C1 segment of cervical spinal cord (tissue), 14 donors: ENCODE results near the gene PHF21B.

Experiments
- DNase-seq, 14 donors: peaks; one replicate each; lab custom pipeline; 2025; lab: John Stamatoyannopoulos, UW

Gene PHF21B

DNA sequence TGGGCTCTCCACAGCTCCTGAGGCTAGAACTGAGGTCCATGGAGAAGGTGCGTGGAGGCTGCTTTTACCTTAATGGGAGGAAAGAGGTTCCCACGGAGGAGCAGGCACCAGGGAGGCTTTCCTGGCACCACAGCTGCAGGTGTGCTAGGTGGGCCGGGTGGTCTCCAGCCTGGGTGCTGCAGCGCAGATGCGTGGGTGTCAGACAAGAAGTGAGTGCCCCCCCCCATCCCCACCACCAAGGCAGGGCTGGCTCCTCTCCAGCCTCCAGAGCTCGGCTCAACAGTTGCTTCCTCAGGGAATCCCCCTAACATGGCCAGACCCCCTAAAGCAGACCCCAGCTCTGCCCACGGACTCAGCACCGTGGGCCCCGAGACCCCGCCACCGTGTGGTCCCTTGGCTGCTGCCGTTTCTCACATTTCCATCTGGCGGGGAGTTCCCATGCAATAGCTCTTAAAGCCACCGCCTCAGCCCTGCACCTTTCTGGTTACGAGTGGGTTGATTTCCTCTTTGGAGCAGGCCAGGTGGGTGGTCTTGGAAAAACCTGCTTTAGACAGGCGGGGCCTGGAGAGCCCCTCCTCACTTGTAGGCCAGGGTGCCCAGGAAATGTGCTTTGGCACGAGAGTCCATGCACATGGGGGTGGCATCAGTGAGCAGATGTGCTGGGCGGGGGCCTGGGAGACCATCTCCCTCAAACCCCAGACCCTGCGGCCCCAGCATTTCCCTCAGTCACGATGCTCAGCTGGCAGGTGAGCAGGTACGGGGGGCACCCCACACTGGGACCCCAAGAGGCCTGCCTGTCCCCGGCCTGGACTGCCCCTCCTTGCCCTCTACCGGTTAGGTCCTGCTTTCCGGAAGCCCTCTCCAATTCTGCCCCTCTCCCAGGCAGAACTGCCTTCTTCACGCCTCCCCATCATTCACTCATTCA lies 163.7 kb downstream of the PHF21B start:
- DNase-seq, result no peak

DNA sequence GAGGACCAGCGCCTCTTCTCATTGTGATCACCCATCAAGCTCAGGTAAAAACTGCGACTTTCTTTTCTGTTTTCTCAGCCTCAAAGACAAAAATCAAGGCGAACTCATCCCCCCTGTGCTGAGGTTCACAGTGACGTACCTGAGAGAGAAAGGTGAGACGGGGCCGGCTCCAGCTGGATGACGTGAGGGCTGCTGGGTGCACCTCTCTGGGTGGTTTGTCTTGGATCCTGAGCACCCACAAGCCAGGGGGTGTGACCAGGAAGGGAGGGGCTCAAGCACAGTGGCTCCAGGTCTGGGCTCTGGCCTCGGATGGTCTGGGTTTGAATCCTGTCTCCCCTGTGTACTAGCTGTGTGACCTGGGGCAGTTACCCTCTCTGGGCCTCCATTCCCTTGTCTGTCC lies 164.6 kb downstream of the PHF21B start:
- no peak for DNase-seq

DNA sequence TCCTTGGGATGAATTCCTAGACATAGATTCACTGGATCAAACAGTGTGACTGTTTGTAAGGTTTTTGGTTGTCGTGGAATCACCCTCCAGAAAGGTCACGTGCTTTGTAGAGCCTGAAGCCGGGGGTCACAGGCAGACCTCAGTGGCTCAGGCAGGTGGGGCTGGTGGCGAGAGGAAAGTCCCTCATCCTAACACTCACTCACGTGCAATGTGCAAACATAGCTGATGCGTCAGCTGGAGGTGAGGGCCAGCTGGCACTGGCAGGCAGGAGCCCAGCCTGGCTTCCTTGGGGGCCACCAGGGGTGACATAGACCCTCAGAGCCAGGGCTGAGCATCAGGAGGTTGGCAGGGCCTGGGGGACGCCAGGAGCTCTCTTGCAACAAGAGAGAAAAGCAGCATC lies 167.4 kb downstream of the PHF21B start:
- DNase-seq, result no peak

DNA sequence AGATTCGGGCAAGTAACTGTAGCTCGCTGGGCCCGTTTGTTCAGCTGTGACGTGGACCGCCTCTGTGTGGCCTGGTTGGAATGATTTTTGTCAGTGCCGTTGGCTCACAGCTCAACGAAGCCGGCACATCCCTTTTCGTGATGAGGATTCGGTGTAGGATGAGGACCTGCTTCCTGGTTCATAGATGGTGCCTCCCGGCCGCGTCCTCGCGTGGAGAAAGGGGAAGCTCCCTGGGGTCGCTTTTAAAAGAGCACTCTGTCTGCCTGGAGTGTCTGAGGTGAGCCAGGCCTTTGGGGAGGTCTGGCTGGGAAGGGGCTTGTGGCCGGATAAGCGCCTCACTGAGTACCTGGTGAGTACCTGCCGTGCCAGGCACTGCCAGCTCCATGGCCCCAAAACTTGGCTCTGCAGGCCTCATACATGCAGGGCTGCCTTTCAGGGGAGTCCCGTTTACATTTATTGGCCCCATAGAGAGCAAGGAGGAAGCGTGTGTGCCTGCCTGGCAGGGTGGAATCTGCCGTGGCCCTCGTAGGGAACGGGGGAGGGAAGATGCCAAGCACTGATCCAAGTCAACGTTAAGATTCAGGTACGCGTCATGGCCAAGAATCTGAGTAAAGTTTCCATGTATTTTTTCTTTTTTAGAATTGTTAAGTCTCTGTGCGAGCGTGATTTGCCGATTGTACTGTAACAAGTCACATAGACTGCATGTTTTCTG lies 169.0 kb downstream of the PHF21B start:
- DNase-seq, result no peak

DNA sequence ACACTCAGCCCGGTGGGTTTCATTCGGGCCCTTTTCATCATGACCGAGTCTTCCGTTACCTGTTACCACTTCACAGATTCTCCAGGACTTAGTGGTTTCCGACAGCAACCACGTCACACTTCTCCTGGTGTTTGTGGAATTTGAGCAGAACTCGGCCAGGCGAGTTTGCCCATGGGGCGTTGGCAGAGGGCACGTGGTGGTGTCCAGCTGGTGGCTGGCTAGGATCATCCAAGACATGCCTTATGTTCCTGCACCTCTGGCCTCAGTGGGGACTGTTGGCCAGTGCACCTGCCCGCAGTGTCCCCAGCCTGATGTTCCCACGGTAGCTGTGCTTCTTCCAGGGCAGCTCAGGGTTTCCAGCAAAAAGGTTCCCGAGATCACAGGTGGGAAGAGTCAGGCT lies 170.1 kb downstream of the PHF21B start:
- DNase-seq, result no peak

DNA sequence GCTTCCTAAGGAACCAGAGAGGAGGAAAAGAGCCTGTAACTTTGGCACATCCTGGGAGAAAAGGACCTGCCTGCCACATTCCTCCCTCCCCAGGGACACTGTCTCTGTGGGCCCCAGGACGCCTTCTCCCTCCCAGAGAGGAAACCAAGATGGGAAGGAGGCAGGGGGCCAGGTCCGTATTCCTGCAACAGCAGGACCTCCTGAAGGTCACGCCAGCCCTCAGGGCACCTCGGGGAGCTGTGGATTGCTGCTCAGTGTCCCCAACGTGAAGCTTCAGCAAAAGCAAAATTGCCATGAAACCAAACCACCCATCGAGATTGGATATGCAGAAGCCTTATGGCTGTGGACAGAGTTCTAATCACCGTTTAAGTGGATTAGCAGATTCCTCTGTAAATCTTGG lies 170.7 kb downstream of the PHF21B start:
- DNase-seq, result no peak

DNA sequence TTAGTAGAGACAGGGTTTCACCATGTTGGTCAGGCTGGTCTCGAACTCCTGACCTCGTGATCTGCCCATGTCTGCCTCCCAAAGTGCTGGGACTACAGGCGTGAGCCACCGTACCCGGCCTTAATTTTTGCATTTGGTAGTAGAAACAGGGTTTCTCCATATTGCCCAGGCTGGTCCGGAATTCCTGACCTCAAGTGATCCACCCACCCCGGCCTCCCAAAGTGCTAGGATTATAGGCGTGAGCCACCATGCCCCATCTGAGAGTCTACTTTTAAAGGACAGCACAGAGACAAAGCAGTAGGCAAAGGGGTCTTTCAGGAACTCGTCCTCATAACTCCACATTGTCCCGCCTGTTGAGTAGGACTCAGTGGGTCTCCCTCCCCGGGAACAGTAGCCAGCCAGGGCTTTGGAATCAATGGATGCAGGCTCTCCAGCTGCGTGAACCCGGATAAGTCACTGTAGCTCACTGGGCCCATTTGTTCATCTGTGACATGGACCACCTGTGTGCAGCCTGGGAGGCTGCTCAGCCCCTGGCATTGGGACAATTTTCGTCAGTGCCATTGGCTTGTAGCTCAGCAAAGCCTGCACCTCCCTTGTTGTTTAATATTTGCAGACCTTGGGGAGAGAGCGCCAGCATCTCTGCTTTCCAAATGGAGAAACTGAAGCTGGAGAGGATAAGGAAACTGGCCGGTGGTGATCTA lies 171.3 kb downstream of the PHF21B start:
- no peak for DNase-seq

DNA sequence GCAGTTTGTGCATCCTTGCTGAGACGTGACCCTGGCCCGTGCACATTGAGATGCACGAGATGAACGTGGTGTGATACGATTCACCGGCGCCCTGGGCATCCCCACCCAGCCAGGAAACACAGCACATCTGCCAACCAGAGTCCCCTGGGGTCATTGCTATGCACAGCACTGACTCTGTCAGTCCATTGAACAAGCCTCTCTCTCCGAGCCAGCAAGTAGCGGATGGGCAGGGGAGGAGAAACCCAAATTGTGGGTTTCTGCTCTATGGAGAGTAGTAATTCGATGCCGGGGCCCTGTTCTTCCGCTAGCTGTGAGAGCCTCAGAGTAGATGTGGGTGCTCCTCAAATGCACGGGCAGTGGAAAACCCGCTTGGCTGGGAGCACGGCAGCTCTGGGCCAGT lies 172.3 kb downstream of the PHF21B start:
- no peak for DNase-seq

DNA sequence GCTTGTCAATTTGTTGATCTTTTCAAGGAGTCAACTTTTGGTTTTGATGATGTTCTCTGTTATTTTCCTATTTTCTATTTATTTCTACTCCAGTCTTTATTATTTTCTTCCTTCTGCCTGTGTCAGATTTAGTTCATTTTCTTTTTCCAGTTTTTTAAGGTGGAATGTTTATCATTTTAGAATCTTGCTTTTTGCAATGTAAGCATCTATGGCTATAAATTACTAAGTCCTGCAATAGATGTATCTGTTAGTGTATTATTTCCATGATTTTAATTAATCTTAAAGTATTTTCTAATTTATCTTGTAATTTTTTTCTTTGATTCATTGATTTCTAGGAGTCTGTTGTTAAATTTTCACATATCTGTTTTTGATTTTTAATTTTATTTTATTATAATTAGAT lies 175.7 kb downstream of the PHF21B start:
- no peak for DNase-seq

DNA sequence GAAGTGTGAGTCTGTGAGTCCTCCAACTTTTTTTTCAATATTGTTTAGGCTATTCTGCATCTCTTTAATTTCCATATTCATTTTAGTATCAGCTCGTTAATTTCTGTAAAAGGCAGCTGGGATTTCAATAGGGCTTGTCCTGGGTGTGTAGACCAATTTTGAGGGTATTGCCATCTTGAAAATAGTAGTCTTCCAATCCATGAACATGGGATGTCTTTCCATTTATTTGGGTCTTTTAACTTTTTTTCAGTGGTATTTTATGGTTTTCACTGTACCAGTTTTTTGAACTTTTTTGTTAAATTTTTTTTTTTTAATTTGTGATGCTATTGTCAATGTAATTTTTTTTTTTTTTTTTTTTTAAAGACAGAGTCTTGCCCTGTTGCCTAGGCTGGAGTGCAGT lies 177.9 kb downstream of the PHF21B start:
- DNase-seq, result no peak
